Esophagus squamous epithelium (tissue), 4 donors: ENCODE measurements around the gene EXOC6.

Experiments
- POLR2A ChIP-seq, 4 donors: fragments of 450-650 bp; IDR thresholded peaks; one replicate each; pipeline ENCODE4 v1.6.1; 2017; ENCODE audit warnings: antibody characterized with exemption in 4 of 4, mild to moderate bottlenecking in 4 of 4, moderate library complexity in 3 of 4
- TF ChIP-seq, protein P1 (sequence below), 6 experiments: fragments of 450-650 bp in 4 of 6; fragments of 200-600 bp in 2 of 6; sonication (generic) in 2 of 6; IDR thresholded peaks; one replicate each; pipeline ENCODE4 v1.5.1; 2016 to 2019; ENCODE audit warnings: antibody characterized with exemption in 6 of 6, mild to moderate bottlenecking in 4 of 6, moderate library complexity in 4 of 6

DNA sequence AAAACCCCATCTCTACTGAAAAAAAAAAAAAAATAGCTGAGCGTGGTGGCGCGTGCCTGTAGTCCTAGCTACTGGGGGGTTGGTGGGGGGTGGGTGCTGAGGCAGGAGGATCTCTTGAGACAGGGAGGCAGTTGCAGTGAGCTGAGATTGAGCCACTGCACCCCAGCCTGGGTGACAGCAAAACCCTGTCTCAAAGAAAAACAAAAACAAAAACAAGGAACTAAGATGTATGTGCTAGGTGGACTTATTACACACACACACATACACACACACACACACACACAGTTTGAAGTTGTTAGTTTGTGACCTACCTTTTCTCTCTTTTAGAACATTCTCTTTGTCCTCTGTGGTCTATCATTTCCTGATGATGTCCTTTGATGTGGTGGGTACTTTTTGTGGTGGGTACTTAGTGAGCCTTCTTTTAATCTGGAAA, 53.5 kb downstream of the EXOC6 start:
- TF ChIP-seq, protein P1, sequence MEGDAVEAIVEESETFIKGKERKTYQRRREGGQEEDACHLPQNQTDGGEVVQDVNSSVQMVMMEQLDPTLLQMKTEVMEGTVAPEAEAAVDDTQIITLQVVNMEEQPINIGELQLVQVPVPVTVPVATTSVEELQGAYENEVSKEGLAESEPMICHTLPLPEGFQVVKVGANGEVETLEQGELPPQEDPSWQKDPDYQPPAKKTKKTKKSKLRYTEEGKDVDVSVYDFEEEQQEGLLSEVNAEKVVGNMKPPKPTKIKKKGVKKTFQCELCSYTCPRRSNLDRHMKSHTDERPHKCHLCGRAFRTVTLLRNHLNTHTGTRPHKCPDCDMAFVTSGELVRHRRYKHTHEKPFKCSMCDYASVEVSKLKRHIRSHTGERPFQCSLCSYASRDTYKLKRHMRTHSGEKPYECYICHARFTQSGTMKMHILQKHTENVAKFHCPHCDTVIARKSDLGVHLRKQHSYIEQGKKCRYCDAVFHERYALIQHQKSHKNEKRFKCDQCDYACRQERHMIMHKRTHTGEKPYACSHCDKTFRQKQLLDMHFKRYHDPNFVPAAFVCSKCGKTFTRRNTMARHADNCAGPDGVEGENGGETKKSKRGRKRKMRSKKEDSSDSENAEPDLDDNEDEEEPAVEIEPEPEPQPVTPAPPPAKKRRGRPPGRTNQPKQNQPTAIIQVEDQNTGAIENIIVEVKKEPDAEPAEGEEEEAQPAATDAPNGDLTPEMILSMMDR (IDR thresholded peaks at IDR 0.05) = no peak
- TF ChIP-seq POLR2A (IDR thresholded peaks at IDR 0.05) = no peak
